Thyroid gland (tissue), 4 donors: ENCODE data around the gene POLE4.

Experiments used
- POLR2A ChIP-seq, 2 donors: fragments of 450-650 bp; IDR thresholded peaks; one replicate each; pipeline ENCODE4 v1.6.1; 2017; ENCODE audit warnings: antibody characterized with exemption in 2 of 2, mild to moderate bottlenecking in 2 of 2, moderate library complexity in 1 of 2
- TF ChIP-seq, protein P1 (sequence below), 6 experiments: fragments of 200-600 bp in 3 of 6; fragments of 450-650 bp in 3 of 6; sonication (generic) in 3 of 6; IDR thresholded peaks; one replicate each; pipeline ENCODE4 v1.5.1; 2016 to 2019; ENCODE audit warnings: antibody characterized with exemption in 6 of 6, mild to moderate bottlenecking in 2 of 6, inconsistent platforms in 1 of 6, moderate library complexity in 1 of 6

DNA sequence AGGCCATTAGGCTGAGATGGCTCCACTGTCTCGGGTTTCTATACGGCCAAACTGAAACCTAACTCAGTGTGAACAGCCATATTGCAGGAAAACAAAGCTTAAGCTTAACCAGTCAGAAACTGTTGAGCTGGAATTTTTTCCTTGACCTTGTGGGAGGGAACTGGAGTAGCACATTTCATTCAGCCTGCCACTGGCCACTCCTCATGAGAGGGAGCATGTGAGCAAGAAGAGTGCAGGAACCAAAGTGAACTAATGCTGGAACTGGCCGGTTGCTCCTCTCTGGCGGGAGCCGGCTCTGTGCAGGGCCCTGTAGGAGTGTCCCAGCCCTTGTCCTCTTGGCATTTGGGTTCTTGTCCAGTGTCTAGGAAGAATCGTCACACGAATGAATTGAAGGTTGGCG, 5.9 kb upstream of the POLE4 start:
- TF ChIP-seq, protein P1, sequence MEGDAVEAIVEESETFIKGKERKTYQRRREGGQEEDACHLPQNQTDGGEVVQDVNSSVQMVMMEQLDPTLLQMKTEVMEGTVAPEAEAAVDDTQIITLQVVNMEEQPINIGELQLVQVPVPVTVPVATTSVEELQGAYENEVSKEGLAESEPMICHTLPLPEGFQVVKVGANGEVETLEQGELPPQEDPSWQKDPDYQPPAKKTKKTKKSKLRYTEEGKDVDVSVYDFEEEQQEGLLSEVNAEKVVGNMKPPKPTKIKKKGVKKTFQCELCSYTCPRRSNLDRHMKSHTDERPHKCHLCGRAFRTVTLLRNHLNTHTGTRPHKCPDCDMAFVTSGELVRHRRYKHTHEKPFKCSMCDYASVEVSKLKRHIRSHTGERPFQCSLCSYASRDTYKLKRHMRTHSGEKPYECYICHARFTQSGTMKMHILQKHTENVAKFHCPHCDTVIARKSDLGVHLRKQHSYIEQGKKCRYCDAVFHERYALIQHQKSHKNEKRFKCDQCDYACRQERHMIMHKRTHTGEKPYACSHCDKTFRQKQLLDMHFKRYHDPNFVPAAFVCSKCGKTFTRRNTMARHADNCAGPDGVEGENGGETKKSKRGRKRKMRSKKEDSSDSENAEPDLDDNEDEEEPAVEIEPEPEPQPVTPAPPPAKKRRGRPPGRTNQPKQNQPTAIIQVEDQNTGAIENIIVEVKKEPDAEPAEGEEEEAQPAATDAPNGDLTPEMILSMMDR (IDR thresholded peaks at IDR 0.05) = no peak
- TF ChIP-seq POLR2A (IDR thresholded peaks at IDR 0.05) = no peak
